K562 (cell line): ENCODE data around the gene LMOD1. TPM values are rescaled to one million over a fixed set of nuclear protein-coding genes. Genes with fewer than 3 reads are reported as not detected.

Source experiments
- ARID1B ChIP-seq: fragments of 450-650 bp; IDR thresholded peaks from 2 replicates; pipeline ENCODE4 v1.6.1; 2016; ENCODE audit warnings: antibody characterized with exemption, mild to moderate bottlenecking, inconsistent platforms
- ATF2 ChIP-seq: sonication (generic); formaldehyde crosslinking; IDR thresholded peaks from 2 replicates; pipeline ENCODE4 v1.8.1; 2022; ENCODE audit warnings: missing genetic modification reagents
- CHD1 ChIP-seq: fragments of 200-600 bp; sonication (generic); IDR thresholded peaks from one replicate; pipeline ENCODE4 v1.6.1; 2012; ENCODE audit warnings: mild to moderate bottlenecking, moderate library complexity, low read length, inconsistent platforms
- ELF1 ChIP-seq: fragments of 200-800 bp; sonication (Bioruptor generic); IDR thresholded peaks from 2 replicates; pipeline ENCODE4 v1.6.1; 2016; ENCODE audit warnings: missing genetic modification characterization, missing compliant biosample characterization
- GABPA ChIP-seq: fragments of 200-800 bp; sonication (Bioruptor generic); conservative IDR thresholded peaks from 2 replicates; pipeline ENCODE4 v1.6.1; 2016; ENCODE audit warnings: low read depth, missing genetic modification characterization, missing compliant biosample characterization
- GATAD2A ChIP-seq: fragments of 450-650 bp; IDR thresholded peaks from 2 replicates; pipeline ENCODE4 v1.6.1; 2017
- HBP1 ChIP-seq: fragments of 450-650 bp; formaldehyde crosslinking; IDR thresholded peaks from 2 replicates; pipeline ENCODE4 v1.4.0; 2022; ENCODE audit warnings: missing genetic modification characterization
- HCFC1 ChIP-seq: IDR thresholded peaks from 2 replicates; pipeline ENCODE4 v1.6.1; 2012; ENCODE audit warnings: low read depth, low read length, improper control_type of control experiment
- HMG20B ChIP-seq: fragments of 250-450 bp; sonication (Bioruptor Pico); IDR thresholded peaks from 2 replicates; pipeline ENCODE4 v1.5.0; 2021; ENCODE audit warnings: mild to moderate bottlenecking
- IFI16 ChIP-seq: fragments of 250-450 bp; sonication (Bioruptor Pico); IDR thresholded peaks from 2 replicates; pipeline ENCODE4 v2.1.2; 2022; ENCODE audit warnings: mild to moderate bottlenecking, inconsistent platforms
- KDM1A ChIP-seq, 2 experiments: fragments of 450-650 bp; IDR thresholded peaks; 2 replicates each; pipeline ENCODE4 v1.6.1; 2016; ENCODE audit warnings: mild to moderate bottlenecking in 2 of 2
- MCM3 ChIP-seq: fragments of 450-650 bp; IDR thresholded peaks from 2 replicates; pipeline ENCODE4 v1.6.1; 2016
- NBN ChIP-seq: fragments of 450-650 bp; IDR thresholded peaks from 2 replicates; pipeline ENCODE4 v1.6.1; 2016; ENCODE audit warnings: low read depth, mild to moderate bottlenecking
- NFIX ChIP-seq: fragments of 250-450 bp; sonication (Bioruptor Pico); IDR thresholded peaks from 2 replicates; pipeline ENCODE4 v1.4.0; 2020; ENCODE audit warnings: low read depth, mild to moderate bottlenecking, moderate library complexity
- POLR2G ChIP-seq: fragments of 200-400 bp; formaldehyde crosslinking; IDR thresholded peaks from 2 replicates; pipeline ENCODE4 v1.6.1; 2017; ENCODE audit warnings: low read depth, mild to moderate bottlenecking, antibody characterized with exemption, low read length, moderate library complexity
- ZFP30 ChIP-seq: fragments of 250-450 bp; sonication (Bioruptor Pico); IDR thresholded peaks from 2 replicates; pipeline ENCODE4 v1.8.0; 2022; ENCODE audit warnings: moderate library complexity, mild to moderate bottlenecking, inconsistent platforms, borderline replicate concordance
- ZNF175 ChIP-seq: fragments of 200-800 bp; sonication (Bioruptor generic); IDR thresholded peaks from 2 replicates; pipeline ENCODE4 v1.6.1; 2016; ENCODE audit warnings: low read depth, mild to moderate bottlenecking, missing genetic modification characterization, missing compliant biosample characterization
- ZNF41 ChIP-seq: fragments of 250-450 bp; sonication (Bioruptor Pico); conservative IDR thresholded peaks from 2 replicates; pipeline ENCODE4 v1.4.0; 2020; ENCODE audit warnings: mild to moderate bottlenecking
- ZNF57 ChIP-seq: fragments of 450-650 bp; formaldehyde crosslinking; IDR thresholded peaks from 2 replicates; pipeline ENCODE4 v1.4.0; 2020; ENCODE audit warnings: mild to moderate bottlenecking, moderate library complexity
- ZNF655 ChIP-seq: fragments of 250-450 bp; sonication (Bioruptor Pico); IDR thresholded peaks from 2 replicates; pipeline ENCODE4 v1.5.0; 2021
- ZNF717 ChIP-seq: fragments of 250-450 bp; sonication (Bioruptor Pico); IDR thresholded peaks from 2 replicates; pipeline ENCODE4 v1.5.0; 2021
- polyA plus RNA-seq, 8 experiments: library from polyadenylated mRNA; depleted of rRNA in 4 of 8; stranded (reverse) in 5 of 8; unstranded in 3 of 8; fragments of >200 nt; fragmentation: Nextera tagmentation in 2 of 8; fragmentation: Illumina TruSeq in 1 of 8; extraction: Ambion mirVana in 2 of 8; extraction: Trizol in 1 of 8; gene quantifications; 2 replicates each; pipeline versions ENCODE4 v1.2.1 to v1.2.3, GENCODE V29; 2011 to 2014; ENCODE audit warnings: inconsistent platforms in 1 of 8, missing spikeins in 1 of 8
- total RNA-seq, 7 experiments: library from RNA; depleted of rRNA in 6 of 7; stranded (reverse); fragments of >200 nt in 6 of 7; fragmentation: Illumina TruSeq in 2 of 7; extraction: Trizol in 2 of 7; gene quantifications; 2 replicates each; pipeline versions ENCODE4 v1.2.1 to v1.2.3, GENCODE V29; 2011 to 2021; ENCODE audit warnings: low replicate concordance in 1 of 7
- TF ChIP-seq, protein P1 (sequence below): fragments of 150-350 bp; IDR thresholded peaks from 2 replicates; pipeline ENCODE4 v1.6.1; 2014; ENCODE audit warnings: low read depth, mild to moderate bottlenecking, low read length, borderline replicate concordance
- TF ChIP-seq, protein P2 (sequence below): fragments of 250-450 bp; sonication (Bioruptor Pico); IDR thresholded peaks from 2 replicates; pipeline ENCODE4 v1.4.0; 2020; ENCODE audit warnings: borderline replicate concordance

Gene LMOD1
- total and polyA plus RNA-seq, 9 of the 15 experiments (the other 6 are each of a cell fraction or from before 2014, with no cell fraction given) = 0.03 to 0.54 (median 0.38) TPM; not detected in 1

DNA sequence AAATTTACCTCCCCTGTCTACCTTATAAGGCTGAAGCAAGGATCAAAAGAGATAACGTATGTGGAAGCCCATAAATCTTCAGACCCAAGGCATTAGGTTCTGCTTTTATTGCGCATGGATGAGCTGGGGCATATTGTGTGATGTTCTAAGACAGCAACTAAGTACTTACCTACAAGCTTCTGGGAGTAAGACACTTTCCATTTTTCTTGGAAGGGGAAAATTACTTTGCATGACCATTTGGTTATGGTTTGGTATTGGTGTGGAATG lies 21.1 kb downstream of the LMOD1 start (continued):
- no peak for TF ChIP-seq ZNF655 (CRISPR knock-in tag)
- TF ChIP-seq ATF2 = no peak
- no peak for TF ChIP-seq GATAD2A
- no peak for TF ChIP-seq ZNF57 (CRISPR knock-in tag)
- no peak for TF ChIP-seq ELF1 (tag)
- TF ChIP-seq ZFP30 (CRISPR knock-in tag) = no peak
- TF ChIP-seq ZNF41 = no peak
- peak; percentile 17 for TF ChIP-seq ARID1B
- no peak; the same call in 1 of the 2 replicates for TF ChIP-seq HMG20B (CRISPR knock-in tag)
- TF ChIP-seq IFI16 (CRISPR knock-in tag) = no peak
- TF ChIP-seq ZNF717 = no peak
- TF ChIP-seq, protein P1, sequence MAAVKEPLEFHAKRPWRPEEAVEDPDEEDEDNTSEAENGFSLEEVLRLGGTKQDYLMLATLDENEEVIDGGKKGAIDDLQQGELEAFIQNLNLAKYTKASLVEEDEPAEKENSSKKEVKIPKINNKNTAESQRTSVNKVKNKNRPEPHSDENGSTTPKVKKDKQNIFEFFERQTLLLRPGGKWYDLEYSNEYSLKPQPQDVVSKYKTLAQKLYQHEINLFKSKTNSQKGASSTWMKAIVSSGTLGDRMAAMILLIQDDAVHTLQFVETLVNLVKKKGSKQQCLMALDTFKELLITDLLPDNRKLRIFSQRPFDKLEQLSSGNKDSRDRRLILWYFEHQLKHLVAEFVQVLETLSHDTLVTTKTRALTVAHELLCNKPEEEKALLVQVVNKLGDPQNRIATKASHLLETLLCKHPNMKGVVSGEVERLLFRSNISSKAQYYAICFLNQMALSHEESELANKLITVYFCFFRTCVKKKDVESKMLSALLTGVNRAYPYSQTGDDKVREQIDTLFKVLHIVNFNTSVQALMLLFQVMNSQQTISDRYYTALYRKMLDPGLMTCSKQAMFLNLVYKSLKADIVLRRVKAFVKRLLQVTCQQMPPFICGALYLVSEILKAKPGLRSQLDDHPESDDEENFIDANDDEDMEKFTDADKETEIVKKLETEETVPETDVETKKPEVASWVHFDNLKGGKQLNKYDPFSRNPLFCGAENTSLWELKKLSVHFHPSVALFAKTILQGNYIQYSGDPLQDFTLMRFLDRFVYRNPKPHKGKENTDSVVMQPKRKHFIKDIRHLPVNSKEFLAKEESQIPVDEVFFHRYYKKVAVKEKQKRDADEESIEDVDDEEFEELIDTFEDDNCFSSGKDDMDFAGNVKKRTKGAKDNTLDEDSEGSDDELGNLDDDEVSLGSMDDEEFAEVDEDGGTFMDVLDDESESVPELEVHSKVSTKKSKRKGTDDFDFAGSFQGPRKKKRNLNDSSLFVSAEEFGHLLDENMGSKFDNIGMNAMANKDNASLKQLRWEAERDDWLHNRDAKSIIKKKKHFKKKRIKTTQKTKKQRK = no peak
- no peak for TF ChIP-seq HBP1
- peak in 1 of 2 experiments; percentile 19; a peak in 1 of 4 replicates for TF ChIP-seq KDM1A (IDR thresholded peaks at IDR 0.05)
- no peak; the same call in 1 of the 2 replicates for TF ChIP-seq NBN
- TF ChIP-seq CHD1 = no peak
- TF ChIP-seq, protein P2, sequence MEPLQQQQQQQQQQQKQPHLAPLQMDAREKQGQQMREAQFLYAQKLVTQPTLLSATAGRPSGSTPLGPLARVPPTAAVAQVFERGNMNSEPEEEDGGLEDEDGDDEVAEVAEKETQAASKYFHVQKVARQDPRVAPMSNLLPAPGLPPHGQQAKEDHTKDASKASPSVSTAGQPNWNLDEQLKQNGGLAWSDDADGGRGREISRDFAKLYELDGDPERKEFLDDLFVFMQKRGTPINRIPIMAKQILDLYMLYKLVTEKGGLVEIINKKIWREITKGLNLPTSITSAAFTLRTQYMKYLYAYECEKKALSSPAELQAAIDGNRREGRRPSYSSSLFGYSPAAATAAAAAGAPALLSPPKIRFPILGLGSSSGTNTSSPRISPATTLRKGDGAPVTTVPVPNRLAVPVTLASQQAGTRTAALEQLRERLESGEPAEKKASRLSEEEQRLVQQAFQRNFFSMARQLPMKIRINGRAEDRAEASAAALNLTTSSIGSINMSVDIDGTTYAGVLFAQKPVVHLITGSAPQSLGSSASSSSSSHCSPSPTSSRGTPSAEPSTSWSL (CRISPR knock-in tag) = no peak
- no peak for TF ChIP-seq NFIX (CRISPR knock-in tag)
- no peak for TF ChIP-seq GABPA (tag)
- TF ChIP-seq POLR2G = no peak
- no peak for TF ChIP-seq HCFC1
- TF ChIP-seq MCM3 = no peak
- 0 out of 2 replicates have a peak, but pooled peaks have one; percentile 47 for TF ChIP-seq ZNF175
